ENCODE measurements around the gene BSN.
A peak's percentile ranks its signal among the peaks of the same experiment; 100 is the strongest.

Gene BSN

DNA sequence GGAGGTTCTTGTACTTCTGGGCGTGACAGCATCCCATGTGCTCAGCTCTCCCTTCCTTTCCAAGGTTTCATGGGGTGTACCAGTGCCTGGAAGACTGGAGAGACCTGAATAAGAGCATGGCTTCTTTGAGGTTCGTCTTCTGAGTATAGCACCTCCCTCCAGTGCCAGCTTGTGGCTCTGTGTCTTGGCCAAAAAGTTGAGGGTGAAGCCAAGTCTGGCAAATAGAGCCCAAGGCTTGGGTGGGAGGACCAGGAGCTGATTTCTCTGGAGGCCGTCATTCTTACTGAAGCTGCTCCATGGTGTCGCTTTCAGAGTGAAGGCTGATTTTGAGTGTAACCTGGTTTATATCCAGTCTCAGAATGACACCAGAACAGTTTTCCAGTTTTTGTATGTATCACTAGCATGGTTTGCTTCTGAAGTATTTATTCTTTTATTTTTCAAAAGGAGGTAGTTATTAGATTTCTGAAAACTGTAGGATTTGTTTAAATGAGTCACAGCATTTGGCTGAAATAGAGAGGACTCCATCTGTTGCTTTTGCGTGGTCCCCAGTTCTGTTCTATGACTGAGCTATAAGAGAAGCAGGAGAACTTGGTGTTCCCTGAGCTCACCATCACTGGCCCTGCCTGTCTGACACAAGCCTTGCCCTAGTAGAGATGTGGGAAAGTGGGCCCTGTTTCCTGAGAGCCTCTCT lies 47.2 kb downstream of the BSN start:
- no peak for DNase-seq

DNA sequence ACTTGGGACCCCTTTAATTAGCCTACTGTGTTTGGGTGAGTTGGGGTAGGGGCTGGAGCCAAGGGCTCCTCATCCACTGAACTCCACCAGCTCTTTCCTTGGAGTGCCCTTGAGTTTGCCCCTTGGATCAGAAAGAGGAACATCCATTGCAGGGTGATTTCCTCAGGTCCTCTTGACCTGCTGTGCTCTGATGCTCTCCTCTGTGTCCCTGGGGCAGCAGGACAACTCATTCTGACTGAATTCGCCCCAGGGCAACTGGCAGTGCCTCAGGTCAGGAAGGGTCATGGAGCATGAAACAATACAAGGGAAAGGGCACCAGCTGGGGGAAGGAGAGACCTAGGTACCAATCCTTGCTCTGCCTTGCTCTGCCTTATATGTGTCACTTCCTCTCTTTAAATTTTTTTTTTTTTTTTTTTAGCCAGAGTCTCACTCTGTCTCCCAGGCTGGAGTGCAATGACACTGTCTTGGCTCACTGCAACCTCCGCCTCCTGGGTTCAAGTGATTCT lies 47.8 kb downstream of the BSN start:
- DNase-seq: no peak

DNA sequence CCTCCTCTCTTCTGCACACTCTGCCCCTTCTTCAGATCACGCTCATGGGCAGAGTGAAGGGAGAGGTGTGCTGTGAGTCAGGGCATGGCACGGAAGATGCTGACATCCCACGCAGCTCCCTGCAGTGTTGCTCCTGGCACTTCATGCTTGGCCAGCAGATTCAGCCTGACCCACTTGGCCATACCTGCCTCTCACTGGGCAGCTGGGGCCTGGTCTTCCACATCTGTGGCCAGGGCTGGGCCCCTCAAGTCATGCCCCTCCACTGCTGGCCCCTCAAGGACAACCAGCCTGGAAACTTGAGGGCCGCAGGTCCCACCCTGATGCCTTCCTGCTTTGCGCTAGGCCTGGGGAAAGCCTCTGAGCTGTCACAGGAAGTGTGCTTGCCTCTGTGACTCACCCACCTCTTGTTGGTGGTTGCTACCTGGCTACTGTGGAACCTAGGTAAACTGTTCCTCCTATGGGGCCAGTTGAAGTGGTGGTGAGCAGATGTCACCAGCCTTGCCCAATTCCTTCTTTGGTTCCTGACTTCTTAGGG lies 48.7 kb downstream of the BSN start:
- DNase-seq: peak; percentile 52 to 58

DNA sequence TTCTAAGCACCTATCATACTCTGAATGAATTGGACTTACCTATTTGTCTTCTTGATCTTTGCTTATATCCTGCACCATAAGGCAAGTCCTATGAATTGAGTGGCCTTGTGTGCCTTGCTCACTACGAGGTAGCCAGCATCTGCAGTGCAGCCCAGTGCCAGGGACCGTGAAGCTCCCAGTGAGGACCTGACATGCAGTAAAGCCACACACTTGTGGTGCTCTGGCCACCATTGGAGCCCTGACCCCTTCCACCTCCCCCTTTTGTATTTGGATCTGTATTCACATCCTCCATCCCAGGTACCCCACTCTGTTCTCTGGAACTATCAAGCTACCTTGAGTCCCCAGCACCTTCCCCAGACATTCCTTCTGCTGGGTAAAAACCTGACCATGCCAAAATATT lies 52.1 kb downstream of the BSN start:
- no peak for DNase-seq

DNA sequence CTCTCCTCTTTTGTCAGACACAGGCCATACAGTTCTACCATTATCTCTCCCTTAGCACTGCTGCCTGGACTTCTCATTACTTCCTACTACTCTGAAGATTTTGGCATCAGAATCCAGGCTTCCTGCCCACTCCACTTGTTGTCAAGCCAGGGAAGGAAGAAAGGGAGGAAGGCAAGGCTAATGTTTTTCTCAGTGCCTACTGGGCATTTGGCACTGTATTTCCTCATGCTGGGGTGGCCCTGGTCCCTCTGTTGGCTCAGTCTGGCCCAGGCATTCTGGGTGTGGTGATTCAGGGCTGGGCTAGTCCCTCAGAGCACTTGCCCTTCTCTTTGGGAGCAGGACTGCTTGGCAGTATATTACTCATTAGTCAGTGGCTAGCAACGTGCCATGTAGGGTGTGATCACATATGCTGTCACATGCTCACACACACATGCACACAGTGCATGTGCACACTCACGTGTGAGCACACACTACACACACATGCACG lies 52.9 kb downstream of the BSN start:
- DNase-seq: no peak

DNA sequence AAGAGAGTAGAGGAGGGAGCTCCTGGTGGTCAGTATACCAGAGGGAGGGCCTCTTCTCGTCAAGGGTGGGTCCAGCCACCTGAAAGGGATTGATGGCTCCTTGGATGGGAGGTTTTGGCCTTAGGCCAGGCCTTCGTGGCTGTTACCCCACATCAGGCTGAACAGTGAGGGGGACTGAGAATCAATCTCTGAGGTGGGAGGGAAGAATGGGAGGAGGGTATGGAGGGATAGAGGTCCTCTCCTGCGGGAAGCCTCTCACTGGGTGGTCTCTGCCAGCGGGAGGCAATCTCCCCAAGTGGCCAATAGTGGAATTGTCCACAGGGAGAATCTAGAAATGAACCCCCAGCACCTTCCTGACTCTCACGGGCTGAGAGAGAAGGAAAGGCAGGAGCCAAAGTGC lies 53.5 kb downstream of the BSN start:
- DNase-seq: no peak

DNA sequence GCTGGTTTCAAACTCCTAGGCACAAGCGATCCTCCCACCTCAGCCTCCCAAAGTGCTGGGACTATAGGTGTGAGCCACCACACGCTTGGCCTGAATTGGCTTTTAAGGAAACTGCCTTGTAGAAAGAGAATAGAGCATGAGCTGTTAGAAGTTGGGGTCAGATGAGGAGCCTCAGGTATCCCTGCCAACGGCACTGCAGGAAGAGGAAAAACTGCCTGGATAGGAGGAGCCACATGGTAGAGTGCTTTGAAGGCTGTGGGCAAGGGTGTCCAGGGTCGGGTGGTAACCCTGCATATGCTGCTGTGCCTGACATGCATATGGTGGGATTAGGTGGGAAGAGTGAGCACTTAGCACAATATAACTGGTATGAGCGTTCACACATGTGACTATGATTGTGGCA lies 55.0 kb downstream of the BSN start:
- DNase-seq: no peak

DNA sequence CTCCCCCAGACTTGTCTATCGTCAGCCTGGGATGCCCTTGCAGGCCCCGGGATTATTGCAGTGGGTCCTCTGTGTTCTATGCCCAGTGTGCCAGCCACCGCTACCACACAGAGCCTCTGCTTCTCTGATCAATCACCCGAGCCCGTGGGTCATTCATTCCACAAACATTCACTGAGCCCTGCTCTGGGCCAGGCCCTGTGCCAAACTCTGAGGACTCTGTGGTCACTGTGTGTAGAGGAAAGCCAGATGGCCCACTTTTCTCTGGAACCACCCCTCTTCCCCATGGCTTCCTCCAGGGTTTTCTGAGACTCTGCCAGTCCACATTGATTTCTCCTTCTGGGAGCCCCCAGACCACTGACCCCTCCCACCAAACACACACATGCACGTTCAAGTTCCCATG lies 55.5 kb downstream of the BSN start:
- DNase-seq: no peak

DNA sequence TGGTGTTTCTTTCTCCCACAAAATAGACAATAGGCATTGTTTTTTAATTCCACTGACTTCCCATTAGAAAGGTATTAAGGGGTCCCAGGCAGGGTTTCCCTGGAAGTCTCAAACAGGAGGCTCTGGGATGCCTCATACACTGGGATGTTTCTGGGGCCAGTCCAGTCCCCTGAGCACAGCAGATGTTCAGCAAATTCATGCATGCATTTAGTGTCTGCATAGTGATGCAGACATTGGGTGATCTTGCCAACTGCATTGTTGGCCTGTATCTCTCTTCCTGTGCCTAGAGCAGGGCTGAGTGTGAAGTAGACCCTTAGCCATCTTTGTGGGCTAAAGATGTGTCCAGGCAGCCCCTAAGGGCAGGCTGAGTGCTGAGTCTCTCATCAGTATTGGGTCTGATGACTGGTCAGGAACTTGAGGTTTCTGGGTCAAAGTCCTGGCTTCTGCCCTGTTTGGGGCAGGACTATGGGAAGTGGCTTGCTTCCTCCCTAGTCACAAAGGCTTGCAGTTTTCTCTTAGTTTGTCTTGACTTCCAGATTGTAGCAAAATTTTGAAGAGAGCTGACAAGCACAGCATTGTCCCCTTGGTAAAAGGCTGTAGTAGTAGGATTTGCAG lies 56.5 kb downstream of the BSN start:
- no peak for DNase-seq

DNA sequence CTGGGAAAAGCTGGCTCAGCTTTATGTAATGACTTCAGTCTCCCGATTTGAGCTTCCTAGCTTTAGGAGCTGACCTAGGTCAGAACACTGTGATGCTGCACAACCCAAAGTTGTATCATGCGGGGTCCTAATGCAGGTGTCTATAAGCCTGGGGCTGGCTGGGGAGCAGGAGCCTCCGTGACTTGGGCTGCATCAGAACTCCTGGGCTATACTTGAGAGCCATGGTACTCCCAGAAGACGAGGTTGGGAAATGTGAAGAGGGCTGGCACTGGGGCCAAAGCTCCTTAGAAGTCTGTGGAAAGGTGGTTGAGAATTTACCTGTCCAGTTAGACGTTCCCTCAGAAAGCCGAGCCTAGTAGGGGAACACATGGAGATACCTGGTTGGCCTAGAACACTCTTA lies 57.0 kb downstream of the BSN start:
- no peak for DNase-seq

DNA sequence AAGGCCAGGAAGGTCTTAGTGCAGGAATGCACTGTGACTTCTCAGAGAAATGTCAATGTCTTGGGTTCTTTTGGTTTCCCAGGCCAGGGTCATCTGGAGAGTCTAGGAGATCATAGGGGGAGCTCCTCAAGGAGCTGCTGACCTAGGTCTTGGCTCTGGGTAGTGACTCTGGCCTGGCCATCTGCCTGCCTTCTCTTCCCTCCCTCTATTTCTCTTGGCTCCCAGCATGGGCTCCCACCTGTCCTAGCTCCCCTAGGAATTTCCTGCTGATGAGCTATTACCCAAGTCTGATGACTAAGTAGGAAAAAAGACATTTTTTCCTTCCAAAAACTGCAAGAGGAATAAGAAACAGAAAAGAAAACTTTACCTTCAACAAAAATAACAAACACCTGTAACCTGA lies 57.4 kb downstream of the BSN start:
- DNase-seq: no peak

DNA sequence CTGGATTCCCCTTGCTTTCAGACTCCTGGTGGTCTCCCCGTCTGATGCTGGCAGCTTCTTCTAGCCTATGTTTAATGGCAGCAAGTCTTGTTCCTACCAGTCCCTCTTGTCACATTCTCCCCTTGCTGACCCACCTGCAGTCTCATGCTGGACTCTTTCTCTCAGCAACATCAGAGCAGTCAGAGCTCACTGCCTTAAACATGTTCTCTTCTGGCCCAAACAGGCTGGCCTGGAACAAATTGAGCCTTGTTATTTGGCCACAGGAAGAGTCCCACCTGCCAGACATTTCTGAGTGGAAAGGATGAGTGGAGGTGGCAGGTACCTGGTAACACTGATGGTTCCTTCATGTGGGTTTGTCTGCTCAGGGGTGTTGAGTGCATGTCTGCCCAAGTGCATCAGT lies 60.7 kb downstream of the BSN start:
- DNase-seq: no peak

DNA sequence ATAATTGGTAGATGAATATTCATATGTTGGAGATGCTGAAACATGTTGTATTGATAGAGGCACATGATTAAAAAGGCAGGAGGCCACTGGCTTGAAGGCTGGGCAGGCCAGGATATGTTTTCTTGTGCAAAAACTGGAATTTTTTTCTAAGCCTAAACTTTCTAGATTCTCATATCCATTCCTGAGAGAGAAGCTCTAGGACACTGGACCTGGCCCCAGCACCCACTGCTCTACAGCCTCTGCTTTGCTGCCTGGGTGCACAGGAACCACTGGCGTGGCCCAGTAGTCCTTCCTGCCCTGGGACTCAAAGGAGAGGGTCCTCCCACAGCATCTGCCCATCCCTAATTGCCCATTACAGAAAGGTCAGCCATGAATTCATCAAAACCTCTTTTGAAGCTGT lies 61.8 kb downstream of the BSN start:
- no peak for DNase-seq

DNA sequence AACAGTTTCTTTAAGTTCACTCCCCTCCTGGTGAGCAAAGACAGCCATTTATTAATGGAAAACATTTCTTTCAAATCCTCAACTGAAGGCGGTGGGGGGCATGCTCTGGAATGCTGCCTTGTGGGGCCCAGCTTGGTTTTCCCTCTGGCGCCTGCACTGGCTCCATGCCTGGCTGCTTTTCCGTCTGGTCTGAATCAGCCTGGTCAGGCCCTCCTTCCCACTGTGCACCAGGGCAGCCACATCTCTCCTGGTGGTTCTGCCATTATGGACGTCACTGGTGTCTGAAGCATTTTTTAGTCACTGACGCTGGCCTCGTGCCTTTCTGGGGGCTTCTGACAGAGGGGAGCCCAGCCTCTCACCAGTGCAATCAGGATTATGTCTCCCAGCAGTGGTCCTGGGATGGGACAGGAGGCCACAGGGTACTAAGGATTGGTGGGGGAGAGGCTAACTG lies 62.2 kb downstream of the BSN start:
- no peak for DNase-seq

DNA sequence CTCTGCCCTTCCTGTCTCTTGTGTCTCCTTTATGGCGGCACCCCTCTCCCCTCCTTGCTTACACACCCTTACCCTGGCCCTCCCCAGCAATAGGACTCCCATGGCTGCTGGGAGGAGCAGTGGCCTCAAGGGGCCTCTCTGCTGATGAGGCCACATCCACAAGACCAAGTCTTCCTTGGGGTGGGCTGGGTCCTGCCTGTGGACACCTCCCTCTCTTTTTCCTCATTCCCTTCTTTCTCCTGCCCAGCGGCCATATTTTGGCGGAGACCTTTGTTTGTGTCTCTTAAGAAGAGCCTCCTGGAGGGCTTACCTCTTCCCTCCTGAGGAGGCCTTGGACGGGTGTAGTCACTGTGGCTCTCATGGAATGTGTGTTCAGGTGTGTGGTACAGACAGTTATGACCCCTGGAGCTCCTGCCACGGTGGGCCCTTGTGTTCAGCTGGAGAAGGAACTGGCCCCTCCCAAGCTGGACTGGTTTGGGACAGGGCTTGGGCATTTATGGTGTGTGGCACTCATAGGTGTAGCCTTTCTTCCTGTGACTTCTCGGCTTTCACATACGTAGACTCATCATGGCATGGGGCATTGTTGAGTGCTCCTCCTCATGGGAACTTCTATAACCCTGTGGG lies 63.2 kb downstream of the BSN start:
- DNase-seq: no peak

DNA sequence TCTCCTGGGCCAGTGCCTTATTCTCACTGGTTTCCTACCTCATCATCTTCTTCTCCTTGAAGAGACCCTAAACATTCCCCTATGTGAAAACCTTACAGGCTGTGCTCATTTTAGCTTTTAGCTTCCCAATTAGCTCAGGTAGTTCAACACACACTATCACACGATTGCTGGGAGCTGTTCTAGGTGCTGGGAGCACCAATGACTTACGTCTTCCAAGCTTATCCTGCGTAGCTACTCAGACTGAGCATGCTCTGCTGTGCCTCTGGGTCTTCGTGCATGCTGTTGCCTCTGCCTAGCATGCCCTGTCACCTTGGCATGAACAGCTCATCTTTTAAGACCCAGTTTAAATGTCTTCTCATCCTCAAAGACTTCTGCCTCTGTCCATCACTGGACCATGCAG lies 64.1 kb downstream of the BSN start:
- DNase-seq: no peak

DNA sequence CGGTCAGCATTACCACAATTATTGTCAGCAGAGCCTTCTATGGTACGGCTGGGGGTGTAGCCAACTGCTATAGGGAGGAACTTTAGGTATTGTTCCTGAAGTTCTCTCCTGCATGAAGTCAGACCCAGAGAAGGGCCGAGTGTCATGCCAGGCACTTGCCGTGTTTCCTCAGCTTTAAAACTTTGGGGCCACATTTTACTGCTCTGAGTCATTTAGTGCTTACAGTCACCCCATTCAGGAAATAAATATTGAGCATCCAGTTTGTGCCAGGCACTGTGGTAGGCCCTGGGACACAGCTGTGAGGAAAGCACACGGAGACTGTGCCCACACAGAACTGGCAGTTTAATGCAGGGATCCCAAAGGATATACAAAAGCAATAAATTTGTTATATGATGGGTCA lies 65.4 kb downstream of the BSN start:
- no peak for DNase-seq

DNA sequence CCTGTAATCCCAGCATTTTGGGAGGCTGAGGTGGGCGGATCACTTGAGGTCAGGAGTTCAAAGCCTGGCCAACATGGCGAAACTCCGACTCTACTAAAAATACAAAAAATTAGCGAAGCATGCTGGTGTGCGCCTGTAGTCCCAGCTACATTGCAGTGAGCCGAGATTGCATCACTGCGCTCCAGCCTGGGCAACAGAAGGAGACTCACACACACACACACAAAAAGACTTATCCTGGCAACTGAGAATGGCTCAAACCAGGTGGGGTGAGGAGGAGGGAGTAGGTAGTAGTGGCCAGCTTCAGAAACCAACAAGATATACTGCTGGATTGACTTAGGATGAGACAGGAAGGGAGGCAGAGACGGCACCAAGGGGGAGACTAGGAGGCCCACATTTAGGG lies 66.5 kb downstream of the BSN start:
- no peak for DNase-seq

DNA sequence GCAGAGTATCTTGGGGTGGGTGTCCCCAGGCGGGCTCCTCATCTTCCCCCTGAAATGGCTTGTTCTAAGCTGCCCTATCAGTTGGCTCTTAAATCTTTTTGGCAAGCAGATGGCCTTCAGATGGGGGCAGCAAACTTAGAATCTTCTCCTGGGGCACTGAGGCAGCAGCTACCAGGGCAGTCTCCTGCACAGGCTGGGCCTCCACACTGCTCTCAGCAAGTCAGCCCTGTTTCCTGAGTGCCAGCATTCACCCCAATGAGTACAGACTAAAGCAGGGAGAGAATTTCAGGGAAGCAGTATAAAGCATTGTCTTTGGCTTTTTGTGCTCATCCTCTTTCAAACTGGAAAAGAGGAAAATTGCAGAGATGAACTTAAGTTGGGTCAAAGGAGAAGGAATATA lies 68.8 kb downstream of the BSN start:
- no peak for DNase-seq

DNA sequence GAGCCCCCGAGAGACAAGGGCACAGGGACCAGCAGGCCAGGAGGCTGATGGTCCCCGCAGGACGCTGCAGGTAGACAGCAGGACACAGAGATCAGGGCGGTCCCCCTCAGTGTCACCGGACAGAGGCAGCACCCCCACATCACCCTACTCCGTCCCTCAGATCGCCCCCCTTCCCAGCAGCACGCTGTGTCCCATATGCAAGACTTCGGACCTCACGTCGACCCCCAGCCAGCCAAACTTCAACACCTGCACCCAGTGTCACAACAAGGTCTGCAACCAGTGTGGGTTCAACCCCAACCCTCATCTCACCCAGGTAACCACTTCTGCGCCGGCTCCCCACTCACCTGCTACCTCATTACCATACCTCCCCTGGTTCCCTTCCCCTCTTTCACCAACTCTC lies 70.8 kb downstream of the BSN start:
- no peak for DNase-seq

DNA sequence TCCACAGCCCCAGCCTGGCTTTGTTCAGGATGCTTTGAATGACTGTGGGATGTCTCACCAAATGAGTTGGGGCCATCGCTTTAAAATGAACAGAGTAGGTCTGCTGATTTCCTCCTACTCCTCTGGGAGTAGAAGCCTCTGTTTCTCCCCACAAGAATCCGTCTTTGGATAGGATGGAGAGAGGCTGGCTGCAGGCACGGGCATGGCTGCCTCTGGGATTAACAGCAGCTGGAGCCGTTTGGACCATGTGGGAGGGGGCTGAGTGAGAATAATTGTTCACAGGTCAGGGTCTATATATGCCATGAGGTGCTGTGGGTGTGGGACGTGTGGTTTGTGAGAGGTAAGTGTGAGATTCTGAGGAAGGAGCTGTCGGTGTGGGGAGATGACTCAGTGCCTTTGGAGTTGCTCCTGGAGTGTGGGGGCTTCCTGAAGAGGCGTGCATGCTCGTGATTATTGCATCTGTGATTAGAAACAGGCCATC lies 71.9 kb downstream of the BSN start:
- no peak for DNase-seq

DNA sequence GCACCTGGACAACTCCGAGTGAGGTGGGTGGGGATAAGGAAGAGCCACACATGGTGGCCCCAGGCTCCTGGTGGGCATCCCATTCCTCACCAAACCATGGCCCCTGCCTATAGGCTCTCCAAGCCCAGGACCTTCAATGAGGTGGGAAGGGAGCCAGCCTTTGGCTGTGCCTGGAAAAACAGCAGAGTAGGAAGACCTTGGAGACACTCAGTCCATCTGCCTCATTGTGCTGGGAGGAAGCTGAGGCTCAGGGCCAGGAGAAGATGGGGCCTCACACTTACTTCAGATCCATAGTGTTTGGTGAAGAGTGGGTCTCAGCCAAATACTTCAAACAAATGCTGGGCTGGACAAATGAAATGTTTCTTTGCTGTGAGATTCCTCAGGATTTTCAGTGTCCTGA lies 72.5 kb downstream of the BSN start:
- no peak for DNase-seq

DNA sequence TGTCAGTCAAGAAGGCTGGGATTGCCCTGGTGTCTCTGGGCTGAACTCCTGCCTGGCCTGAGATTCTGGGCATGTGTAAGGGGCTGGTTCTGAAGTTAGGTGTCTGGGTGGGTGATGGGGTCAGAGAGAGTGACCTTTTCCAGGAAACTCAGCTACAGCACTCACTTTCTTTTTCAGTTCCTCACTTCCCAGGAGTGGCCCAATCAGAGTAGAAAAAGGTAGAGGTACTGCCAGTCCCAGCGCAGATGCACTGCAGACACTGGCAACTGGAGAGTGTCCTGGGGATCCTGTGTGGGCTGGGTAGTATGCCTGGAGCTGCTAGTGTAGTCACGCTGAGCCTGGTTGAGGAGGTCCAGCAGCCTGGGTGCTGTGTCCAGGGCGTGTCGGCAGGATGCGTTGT lies 73.4 kb downstream of the BSN start:
- DNase-seq: no peak

DNA sequence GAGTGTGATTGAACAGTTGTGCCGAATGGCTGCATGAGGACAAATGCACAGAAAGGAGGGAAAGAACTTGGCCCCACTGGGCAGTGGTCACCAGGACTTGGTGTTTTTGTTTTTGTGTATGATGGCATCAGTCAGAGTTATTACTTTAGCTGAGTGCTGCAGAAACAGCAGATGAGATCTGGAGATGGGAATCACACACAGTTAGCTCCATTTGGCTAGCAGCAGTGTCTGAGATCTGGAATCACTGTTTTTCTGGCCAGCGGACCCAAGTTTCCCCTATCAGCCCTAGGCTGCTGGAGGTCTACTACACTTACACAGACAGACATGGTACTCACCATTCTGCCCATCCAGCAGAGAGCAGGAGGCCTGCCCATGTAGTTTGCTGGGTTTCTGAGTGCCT lies 74.0 kb downstream of the BSN start:
- no peak for DNase-seq
